Gastroesophageal sphincter (tissue), 3 donors: ENCODE measurements around the gene GIMAP2.

ENCODE experiments used
- POLR2A ChIP-seq, 2 donors: fragments of 450-650 bp; IDR thresholded peaks; one replicate each; pipeline ENCODE4 v1.6.1; 2017; ENCODE audit warnings: antibody characterized with exemption in 2 of 2, mild to moderate bottlenecking in 2 of 2, moderate library complexity in 1 of 2
- TF ChIP-seq, protein P1 (sequence below), 4 experiments: fragments of 200-600 bp in 2 of 4; fragments of 450-650 bp in 2 of 4; sonication (generic) in 1 of 4; IDR thresholded peaks; one replicate each; pipeline ENCODE4 v1.5.1; 2017 to 2019; ENCODE audit warnings: antibody characterized with exemption in 4 of 4, mild to moderate bottlenecking in 2 of 4, moderate library complexity in 2 of 4

GRCh38 chr7:150649080-150649385, 36.5 kb upstream of the GIMAP2 start:
- TF ChIP-seq, protein P1, sequence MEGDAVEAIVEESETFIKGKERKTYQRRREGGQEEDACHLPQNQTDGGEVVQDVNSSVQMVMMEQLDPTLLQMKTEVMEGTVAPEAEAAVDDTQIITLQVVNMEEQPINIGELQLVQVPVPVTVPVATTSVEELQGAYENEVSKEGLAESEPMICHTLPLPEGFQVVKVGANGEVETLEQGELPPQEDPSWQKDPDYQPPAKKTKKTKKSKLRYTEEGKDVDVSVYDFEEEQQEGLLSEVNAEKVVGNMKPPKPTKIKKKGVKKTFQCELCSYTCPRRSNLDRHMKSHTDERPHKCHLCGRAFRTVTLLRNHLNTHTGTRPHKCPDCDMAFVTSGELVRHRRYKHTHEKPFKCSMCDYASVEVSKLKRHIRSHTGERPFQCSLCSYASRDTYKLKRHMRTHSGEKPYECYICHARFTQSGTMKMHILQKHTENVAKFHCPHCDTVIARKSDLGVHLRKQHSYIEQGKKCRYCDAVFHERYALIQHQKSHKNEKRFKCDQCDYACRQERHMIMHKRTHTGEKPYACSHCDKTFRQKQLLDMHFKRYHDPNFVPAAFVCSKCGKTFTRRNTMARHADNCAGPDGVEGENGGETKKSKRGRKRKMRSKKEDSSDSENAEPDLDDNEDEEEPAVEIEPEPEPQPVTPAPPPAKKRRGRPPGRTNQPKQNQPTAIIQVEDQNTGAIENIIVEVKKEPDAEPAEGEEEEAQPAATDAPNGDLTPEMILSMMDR (IDR thresholded peaks at IDR 0.05) = no peak
- TF ChIP-seq POLR2A (IDR thresholded peaks at IDR 0.05) = no peak
